Measurements from ENCODE around the gene RAI14.

DNA sequence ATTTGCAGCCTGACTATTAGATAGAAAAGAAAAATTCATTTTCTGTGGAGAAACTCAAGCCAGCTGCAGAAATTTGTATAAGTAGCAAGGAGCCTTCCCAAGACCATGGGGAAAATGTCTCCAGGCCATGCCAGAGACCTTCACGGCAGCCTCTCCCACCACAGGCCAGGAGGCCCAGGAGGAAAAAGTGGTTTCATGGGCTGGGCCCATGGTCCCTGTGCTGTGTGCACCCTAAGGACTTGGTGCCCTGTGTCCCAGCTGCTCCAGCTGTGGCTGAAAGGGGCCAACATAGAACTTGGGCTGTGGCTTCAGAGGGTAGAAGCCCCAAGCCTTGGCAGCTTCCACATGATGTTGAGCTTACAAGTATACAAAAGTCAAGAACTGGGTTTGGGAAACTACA lies 109.5 kb downstream of the RAI14 start:
- TF ChIP-seq, protein P1, sequence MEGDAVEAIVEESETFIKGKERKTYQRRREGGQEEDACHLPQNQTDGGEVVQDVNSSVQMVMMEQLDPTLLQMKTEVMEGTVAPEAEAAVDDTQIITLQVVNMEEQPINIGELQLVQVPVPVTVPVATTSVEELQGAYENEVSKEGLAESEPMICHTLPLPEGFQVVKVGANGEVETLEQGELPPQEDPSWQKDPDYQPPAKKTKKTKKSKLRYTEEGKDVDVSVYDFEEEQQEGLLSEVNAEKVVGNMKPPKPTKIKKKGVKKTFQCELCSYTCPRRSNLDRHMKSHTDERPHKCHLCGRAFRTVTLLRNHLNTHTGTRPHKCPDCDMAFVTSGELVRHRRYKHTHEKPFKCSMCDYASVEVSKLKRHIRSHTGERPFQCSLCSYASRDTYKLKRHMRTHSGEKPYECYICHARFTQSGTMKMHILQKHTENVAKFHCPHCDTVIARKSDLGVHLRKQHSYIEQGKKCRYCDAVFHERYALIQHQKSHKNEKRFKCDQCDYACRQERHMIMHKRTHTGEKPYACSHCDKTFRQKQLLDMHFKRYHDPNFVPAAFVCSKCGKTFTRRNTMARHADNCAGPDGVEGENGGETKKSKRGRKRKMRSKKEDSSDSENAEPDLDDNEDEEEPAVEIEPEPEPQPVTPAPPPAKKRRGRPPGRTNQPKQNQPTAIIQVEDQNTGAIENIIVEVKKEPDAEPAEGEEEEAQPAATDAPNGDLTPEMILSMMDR (IDR thresholded peaks at IDR 0.05) = no peak
- TF ChIP-seq ZFX (IDR thresholded peaks at IDR 0.05; ENCODE audit: borderline replicate concordance) = no peak
